ENCODE results near the gene INTS6L. TPM values are rescaled to one million over a fixed set of nuclear protein-coding genes. Genes with fewer than 3 reads are reported as not detected.
"Not testable (repeated sequence)": the region's sequence is repeated elsewhere in the genome, so short reads cannot be mapped to it uniquely, and the experiment has no call there.

Gene INTS6L
- polyA plus RNA-seq, 4 donors = 2.4 to 11.1 (median 10.3) TPM

- Histone ChIP-seq H3K36me3 (ENCODE audit: control insufficient read depth in 3 of 3, insufficient read depth in 2 of 3, low read depth in 1 of 3, low read length in 3 of 3) (peaks cover 0 to 4% (median 0%) of the 10 kb centered on the region in 3 donors), H3K4me3 (ENCODE audit: low read depth in 1 of 3, low read length in 3 of 3) (no peak overlapping the region), H3K4me1 (ENCODE audit: control insufficient read depth in 3 of 3, insufficient read depth in 2 of 3, low read depth in 1 of 3, low read length in 2 of 3) (no peaks in the 10 kb centered on the region), H3K27me3 (ENCODE audit: control insufficient read depth in 3 of 3, insufficient read depth in 3 of 3, low read length in 3 of 3) (no peaks in the 10 kb centered on the region), H3K9me3 (ENCODE audit: control insufficient read depth in 2 of 2, insufficient read depth in 1 of 2, low read depth in 1 of 2, low read length in 1 of 2) (no peaks in the 10 kb centered on the region), H3K27ac (ENCODE audit: low read depth in 1 of 3, low read length in 2 of 3) (no peak overlapping the region)
- FAIRE-seq (no peak), DNase-seq (peak in 1 of 2 donors; percentile 7)
- WGBS, 3 donors = 25 to 47% (median 25%) methylated on average over 2 of the region's 2 CpGs
Observed at GRCh38 chrX:135549519-135549918, 29.1 kb downstream of the INTS6L start.

- Histone ChIP-seq H3K27ac (ENCODE audit: low read depth in 1 of 3, low read length in 2 of 3) (no peak overlapping the region), H3K9me3 (ENCODE audit: control insufficient read depth in 2 of 2, insufficient read depth in 1 of 2, low read depth in 1 of 2, low read length in 1 of 2) (no peaks in the 10 kb centered on the region), H3K27me3 (ENCODE audit: control insufficient read depth in 3 of 3, insufficient read depth in 3 of 3, low read length in 3 of 3) (no peaks in the 10 kb centered on the region), H3K4me1 (ENCODE audit: control insufficient read depth in 3 of 3, insufficient read depth in 2 of 3, low read depth in 1 of 3, low read length in 2 of 3) (no peaks in the 10 kb centered on the region), H3K36me3 (ENCODE audit: control insufficient read depth in 3 of 3, insufficient read depth in 2 of 3, low read depth in 1 of 3, low read length in 3 of 3) (peaks cover 0 to 2% (median 0%) of the 10 kb centered on the region in 3 donors), H3K4me3 (ENCODE audit: low read depth in 1 of 3, low read length in 3 of 3) (no peak overlapping the region)
- DNase-seq (no peak), FAIRE-seq (peak; percentile 71)
- 72 to 90% (median 88%) methylated on average over 3 of the region's 3 CpGs for WGBS, 3 donors
Observed at GRCh38 chrX:135556055-135556454, 35.6 kb downstream of the INTS6L start.

- Histone ChIP-seq H3K27ac (ENCODE audit: low read depth in 1 of 3, low read length in 2 of 3) (no peak overlapping the region), H3K36me3 (ENCODE audit: control insufficient read depth in 3 of 3, insufficient read depth in 2 of 3, low read depth in 1 of 3, low read length in 3 of 3) (peaks cover 0 to 2% (median 0%) of the 10 kb centered on the region in 3 donors), H3K4me3 (ENCODE audit: low read depth in 1 of 3, low read length in 3 of 3) (no peak overlapping the region), H3K9me3 (ENCODE audit: control insufficient read depth in 2 of 2, insufficient read depth in 1 of 2, low read depth in 1 of 2, low read length in 1 of 2) (no peaks in the 10 kb centered on the region), H3K4me1 (ENCODE audit: control insufficient read depth in 3 of 3, insufficient read depth in 2 of 3, low read depth in 1 of 3, low read length in 2 of 3) (no peaks in the 10 kb centered on the region), H3K27me3 (ENCODE audit: control insufficient read depth in 3 of 3, insufficient read depth in 3 of 3, low read length in 3 of 3) (no peaks in the 10 kb centered on the region)
- FAIRE-seq = no peak
- no peak for DNase-seq
- WGBS, 3 donors = 76 to 91% (median 87%) methylated on average over 2 of the region's 2 CpGs
Observed at GRCh38 chrX:135557344-135557743, 36.9 kb downstream of the INTS6L start.

- no peak for FAIRE-seq
Observed at GRCh38 chrX:135572436-135572835, 52.0 kb downstream of the INTS6L start.

GRCh38 chrX:135581496-135581895, 61.0 kb downstream of the INTS6L start:
- FAIRE-seq = no peak
- H3K27ac ChIP-seq (ENCODE audit: low read depth in 1 of 3, low read length in 2 of 3) = no peak overlapping the region
- H3K27me3 ChIP-seq (ENCODE audit: control insufficient read depth in 3 of 3, insufficient read depth in 3 of 3, low read length in 3 of 3) = peaks cover 0 to 2% (median 0%) of the 10 kb centered on the region in 3 donors
- H3K4me3 ChIP-seq (ENCODE audit: low read depth in 1 of 3, low read length in 3 of 3) = no peak overlapping the region
- peaks cover 0 to 2% (median 0%) of the 10 kb centered on the region in 3 donors for H3K36me3 ChIP-seq (ENCODE audit: control insufficient read depth in 3 of 3, insufficient read depth in 2 of 3, low read depth in 1 of 3, low read length in 3 of 3)
- no peaks in the 10 kb centered on the region for H3K9me3 ChIP-seq (ENCODE audit: control insufficient read depth in 2 of 2, insufficient read depth in 1 of 2, low read depth in 1 of 2, low read length in 1 of 2)
- 58 to 79% (median 63%) methylated on average over 2 of the region's 2 CpGs for WGBS, 3 donors
- no peak for DNase-seq
- H3K4me1 ChIP-seq (ENCODE audit: control insufficient read depth in 3 of 3, insufficient read depth in 2 of 3, low read depth in 1 of 3, low read length in 2 of 3) = no peaks in the 10 kb centered on the region

More at GRCh38 chrX:135572436-135572835, 52.0 kb downstream of the INTS6L start:
- Histone ChIP-seq H3K27ac (ENCODE audit: low read depth in 1 of 3, low read length in 2 of 3) (no peak overlapping the region), H3K27me3 (ENCODE audit: control insufficient read depth in 3 of 3, insufficient read depth in 3 of 3, low read length in 3 of 3) (no peaks in the 10 kb centered on the region), H3K4me3 (ENCODE audit: low read depth in 1 of 3, low read length in 3 of 3) (no peak overlapping the region), H3K9me3 (ENCODE audit: control insufficient read depth in 2 of 2, insufficient read depth in 1 of 2, low read depth in 1 of 2, low read length in 1 of 2) (no peaks in the 10 kb centered on the region), H3K36me3 (ENCODE audit: control insufficient read depth in 3 of 3, insufficient read depth in 2 of 3, low read depth in 1 of 3, low read length in 3 of 3) (peaks cover 0 to 4% (median 0%) of the 10 kb centered on the region in 3 donors), H3K4me1 (ENCODE audit: control insufficient read depth in 3 of 3, insufficient read depth in 2 of 3, low read depth in 1 of 3, low read length in 2 of 3) (no peaks in the 10 kb centered on the region)
- WGBS, 3 donors = 69 to 92% (median 82%) methylated on average over 2 of the region's 2 CpGs
- no peak for DNase-seq

GRCh38 chrX:135585153-135585552, 64.7 kb downstream of the INTS6L start:
- peaks cover 0 to 4% (median 0%) of the 10 kb centered on the region in 3 donors for H3K27me3 ChIP-seq (ENCODE audit: control insufficient read depth in 3 of 3, insufficient read depth in 3 of 3, low read length in 3 of 3)
- no peak overlapping the region for H3K4me3 ChIP-seq (ENCODE audit: low read depth in 1 of 3, low read length in 3 of 3)
- FAIRE-seq (no peak), DNase-seq (no peak)
- no peak overlapping the region for H3K27ac ChIP-seq (ENCODE audit: low read depth in 1 of 3, low read length in 2 of 3)
- H3K4me1 ChIP-seq (ENCODE audit: control insufficient read depth in 3 of 3, insufficient read depth in 2 of 3, low read depth in 1 of 3, low read length in 2 of 3) = no peaks in the 10 kb centered on the region
- 77 to 84% (median 84%) methylated on average over 6 of the region's 6 CpGs for WGBS, 3 donors
- H3K36me3 ChIP-seq (ENCODE audit: control insufficient read depth in 3 of 3, insufficient read depth in 2 of 3, low read depth in 1 of 3, low read length in 3 of 3) = peaks cover 0 to 2% (median 0%) of the 10 kb centered on the region in 3 donors
- no peaks in the 10 kb centered on the region for H3K9me3 ChIP-seq (ENCODE audit: control insufficient read depth in 2 of 2, insufficient read depth in 1 of 2, low read depth in 1 of 2, low read length in 1 of 2)

GRCh38 chrX:135591871-135592270, 71.4 kb downstream of the INTS6L start:
- FAIRE-seq (no peak), DNase-seq (no peak)
- H3K9me3 ChIP-seq (ENCODE audit: control insufficient read depth in 2 of 2, insufficient read depth in 1 of 2, low read depth in 1 of 2, low read length in 1 of 2) = no peaks in the 10 kb centered on the region
- no peaks in the 10 kb centered on the region for H3K36me3 ChIP-seq (ENCODE audit: control insufficient read depth in 3 of 3, insufficient read depth in 2 of 3, low read depth in 1 of 3, low read length in 3 of 3)
- 60 to 80% (median 68%) methylated on average over 4 of the region's 4 CpGs for WGBS, 3 donors
- H3K27ac ChIP-seq (ENCODE audit: low read depth in 1 of 3, low read length in 2 of 3) = no peak overlapping the region
- H3K4me3 ChIP-seq (ENCODE audit: low read depth in 1 of 3, low read length in 3 of 3) = no peak overlapping the region
- H3K4me1 ChIP-seq (ENCODE audit: control insufficient read depth in 3 of 3, insufficient read depth in 2 of 3, low read depth in 1 of 3, low read length in 2 of 3) = no peaks in the 10 kb centered on the region
- H3K27me3 ChIP-seq (ENCODE audit: control insufficient read depth in 3 of 3, insufficient read depth in 3 of 3, low read length in 3 of 3) = no peaks in the 10 kb centered on the region

GRCh38 chrX:135594049-135594448, 73.6 kb downstream of the INTS6L start:
- not testable (repeated sequence) for DNase-seq; H3K27me3 ChIP-seq (ENCODE audit: control insufficient read depth in 3 of 3, insufficient read depth in 3 of 3, low read length in 3 of 3); H3K9me3 ChIP-seq (ENCODE audit: control insufficient read depth in 2 of 2, insufficient read depth in 1 of 2, low read depth in 1 of 2, low read length in 1 of 2); H3K36me3 ChIP-seq (ENCODE audit: control insufficient read depth in 3 of 3, insufficient read depth in 2 of 3, low read depth in 1 of 3, low read length in 3 of 3); FAIRE-seq; H3K4me1 ChIP-seq (ENCODE audit: control insufficient read depth in 3 of 3, insufficient read depth in 2 of 3, low read depth in 1 of 3, low read length in 2 of 3); H3K4me3 ChIP-seq (ENCODE audit: low read depth in 1 of 3, low read length in 3 of 3); H3K27ac ChIP-seq (ENCODE audit: low read depth in 1 of 3, low read length in 2 of 3)
- WGBS, 3 donors = 82 to 94% (median 89%) methylated on average over 2 of the region's 2 CpGs

- H3K36me3 ChIP-seq (ENCODE audit: control insufficient read depth in 3 of 3, insufficient read depth in 2 of 3, low read depth in 1 of 3, low read length in 3 of 3); H3K27ac ChIP-seq (ENCODE audit: low read depth in 1 of 3, low read length in 2 of 3); H3K4me3 ChIP-seq (ENCODE audit: low read depth in 1 of 3, low read length in 3 of 3); FAIRE-seq; H3K9me3 ChIP-seq (ENCODE audit: control insufficient read depth in 2 of 2, insufficient read depth in 1 of 2, low read depth in 1 of 2, low read length in 1 of 2); H3K4me1 ChIP-seq (ENCODE audit: control insufficient read depth in 3 of 3, insufficient read depth in 2 of 3, low read depth in 1 of 3, low read length in 2 of 3); H3K27me3 ChIP-seq (ENCODE audit: control insufficient read depth in 3 of 3, insufficient read depth in 3 of 3, low read length in 3 of 3): not testable (repeated sequence)
- DNase-seq = peak in 1 of 2 donors; percentile 13
- WGBS, 3 donors = 21 to 52% (median 34%) methylated on average over 1 of the region's 1 CpG
Observed at GRCh38 chrX:135594453-135594852, 74.0 kb downstream of the INTS6L start.
